Activated CD8-positive, alpha-beta T cell treated with anti-CD3 and anti-CD28 coated beads for 36 hours (primary cell): Measurements from ENCODE around the gene CCER1. TPM values are rescaled to one million over a fixed set of nuclear protein-coding genes. Genes with fewer than 3 reads are reported as not detected.

ENCODE experiments used
- ATAC-seq: fragments of 200-7000 bp; cut with Tn5 transposase; one replicate; pipeline ENCODE4 v1.10.0; 2021; ENCODE audit warnings: mild to moderate bottlenecking, moderate library complexity
- CTCF ChIA-PET: fragments of 350-600 bp; sonication (Branson Sonifier 250); formaldehyde crosslinking; loops from one replicate; lab custom pipeline; 2021; ENCODE audit warnings: antibody characterized with exemption; lab: Charles Lee
- POLR2A ChIA-PET: fragments of 350-600 bp; sonication (Branson Sonifier 250); formaldehyde crosslinking; loops from one replicate; lab custom pipeline; 2021; ENCODE audit warnings: antibody characterized with exemption; lab: Charles Lee
- DNase-seq: peaks from one replicate; pipeline ENCODE4 v3.0.0-alpha.2; 2020
- H3K27ac Mint-ChIP-seq: one replicate; pipeline ENCODE4 v1.8.0; 2021; ENCODE audit warnings: mild to moderate bottlenecking, mixed read lengths
- H3K27me3 Mint-ChIP-seq: one replicate; pipeline ENCODE4 v1.8.0; 2021; ENCODE audit warnings: mixed read lengths
- H3K36me3 Mint-ChIP-seq: one replicate; pipeline ENCODE4 v1.8.0; 2021; ENCODE audit warnings: low read depth, mixed read lengths
- H3K4me1 Mint-ChIP-seq: one replicate; pipeline ENCODE4 v1.8.0; 2021; ENCODE audit warnings: low read depth, mixed read lengths
- H3K4me3 Mint-ChIP-seq: one replicate; pipeline ENCODE4 v1.8.0; 2021; ENCODE audit warnings: mild to moderate bottlenecking, moderate library complexity, mixed read lengths
- H3K9me3 Mint-ChIP-seq: one replicate; pipeline ENCODE4 v1.8.0; 2021; ENCODE audit warnings: mixed read lengths
- intact Hi-C: fragments of 100-400 bp; cut with micrococcal nuclease; formaldehyde crosslinking; loops from one replicate; pipeline ENCODE4 v1.10.0; 2022
- total RNA-seq, 2 experiments: library from RNA; stranded (reverse); gene quantifications; one replicate each; pipeline ENCODE4 v1.2.3, GENCODE V29; 2021
- TF ChIP-seq, protein P1 (sequence below): fragments of 200-600 bp; IDR thresholded peaks from one replicate; pipeline ENCODE4 v1.8.0; 2022; ENCODE audit warnings: antibody characterized with exemption, mild to moderate bottlenecking

CCER1 gene
- total RNA-seq, 2 experiments from 2014 or later = not detected

DNA sequence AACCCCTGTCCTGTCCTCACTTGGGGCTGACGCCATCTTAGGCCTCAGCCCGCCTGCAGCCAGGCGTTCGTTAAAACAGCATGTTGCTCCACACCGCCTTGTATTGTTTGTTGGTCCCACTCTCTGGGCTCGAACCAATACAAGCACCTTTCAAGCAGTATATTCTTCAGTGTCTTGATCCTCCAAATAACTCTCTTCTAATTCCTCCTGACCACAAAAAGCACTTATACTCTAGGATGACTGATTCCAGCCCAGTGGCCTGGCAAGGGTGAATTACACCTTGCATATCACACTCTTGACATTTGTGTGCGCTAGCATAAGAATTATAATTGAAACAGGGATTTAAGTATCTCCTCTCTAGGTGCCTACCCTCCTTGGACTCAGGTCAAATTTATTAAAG lies 7.1 kb downstream of the CCER1 start:
- DNase-seq (no peak), ATAC-seq (no peak)
- POLR2A ChIA-PET = no interaction called here
- CTCF ChIA-PET = interaction anchor here (1.6 kb wide), 1 partner anchor 12 kb away, joined by 3 read pairs; no protein-coding TSS in a partner anchor
- no peak overlapping the region for H3K4me3 Mint-ChIP-seq
- no peaks in the 10 kb centered on the region for H3K4me1 Mint-ChIP-seq
- no peaks in the 10 kb centered on the region for H3K9me3 Mint-ChIP-seq
- H3K27me3 Mint-ChIP-seq = no peaks in the 10 kb centered on the region
- no peaks in the 10 kb centered on the region for H3K36me3 Mint-ChIP-seq
- TF ChIP-seq, protein P1, sequence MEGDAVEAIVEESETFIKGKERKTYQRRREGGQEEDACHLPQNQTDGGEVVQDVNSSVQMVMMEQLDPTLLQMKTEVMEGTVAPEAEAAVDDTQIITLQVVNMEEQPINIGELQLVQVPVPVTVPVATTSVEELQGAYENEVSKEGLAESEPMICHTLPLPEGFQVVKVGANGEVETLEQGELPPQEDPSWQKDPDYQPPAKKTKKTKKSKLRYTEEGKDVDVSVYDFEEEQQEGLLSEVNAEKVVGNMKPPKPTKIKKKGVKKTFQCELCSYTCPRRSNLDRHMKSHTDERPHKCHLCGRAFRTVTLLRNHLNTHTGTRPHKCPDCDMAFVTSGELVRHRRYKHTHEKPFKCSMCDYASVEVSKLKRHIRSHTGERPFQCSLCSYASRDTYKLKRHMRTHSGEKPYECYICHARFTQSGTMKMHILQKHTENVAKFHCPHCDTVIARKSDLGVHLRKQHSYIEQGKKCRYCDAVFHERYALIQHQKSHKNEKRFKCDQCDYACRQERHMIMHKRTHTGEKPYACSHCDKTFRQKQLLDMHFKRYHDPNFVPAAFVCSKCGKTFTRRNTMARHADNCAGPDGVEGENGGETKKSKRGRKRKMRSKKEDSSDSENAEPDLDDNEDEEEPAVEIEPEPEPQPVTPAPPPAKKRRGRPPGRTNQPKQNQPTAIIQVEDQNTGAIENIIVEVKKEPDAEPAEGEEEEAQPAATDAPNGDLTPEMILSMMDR = no peak
- intact Hi-C loops = no loop called here
- no peak overlapping the region for H3K27ac Mint-ChIP-seq

DNA sequence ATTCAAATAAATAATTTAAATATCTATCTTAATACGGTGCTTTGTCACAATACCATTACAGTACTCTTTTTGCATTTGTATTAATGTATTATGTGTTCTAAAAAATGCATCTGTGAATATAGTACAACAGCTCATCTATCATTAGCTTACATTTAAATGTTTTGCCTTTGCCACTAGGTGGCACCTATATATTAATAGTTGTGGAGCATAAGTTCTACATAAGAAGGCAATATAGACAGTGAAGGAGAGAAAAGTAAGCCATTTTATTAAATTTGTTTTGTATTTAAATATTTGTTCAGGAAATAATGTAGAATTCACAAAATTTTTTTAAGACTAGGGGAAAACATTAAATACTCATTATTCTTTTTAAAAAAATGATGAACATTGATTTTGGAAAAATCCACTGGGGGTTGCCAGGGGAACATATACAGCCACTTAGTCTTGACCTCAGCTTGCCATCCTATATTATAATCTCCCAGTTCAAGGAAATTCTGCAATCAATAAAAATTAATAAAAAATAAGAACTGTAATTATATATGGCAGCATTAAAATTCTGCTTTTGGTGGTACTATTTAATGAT lies 9.8 kb downstream of the CCER1 start:
- ATAC-seq (no peak), DNase-seq (no peak)
- TF ChIP-seq, protein P1 = peak; percentile 68
- H3K27me3 Mint-ChIP-seq = no peaks in the 10 kb centered on the region
- H3K9me3 Mint-ChIP-seq = no peaks in the 10 kb centered on the region
- intact Hi-C loops = no loop called here
- CTCF ChIA-PET = interaction anchor here (0.6 to 1.6 kb wide), 7 partner anchors 8 to 1631 kb away, joined by 3 to 5 read pairs (median 3); no protein-coding TSS in a partner anchor
- POLR2A ChIA-PET = no interaction called here
- no peak overlapping the region for H3K4me3 Mint-ChIP-seq
- no peaks in the 10 kb centered on the region for H3K36me3 Mint-ChIP-seq
- H3K27ac Mint-ChIP-seq = no peak overlapping the region
- no peaks in the 10 kb centered on the region for H3K4me1 Mint-ChIP-seq

DNA sequence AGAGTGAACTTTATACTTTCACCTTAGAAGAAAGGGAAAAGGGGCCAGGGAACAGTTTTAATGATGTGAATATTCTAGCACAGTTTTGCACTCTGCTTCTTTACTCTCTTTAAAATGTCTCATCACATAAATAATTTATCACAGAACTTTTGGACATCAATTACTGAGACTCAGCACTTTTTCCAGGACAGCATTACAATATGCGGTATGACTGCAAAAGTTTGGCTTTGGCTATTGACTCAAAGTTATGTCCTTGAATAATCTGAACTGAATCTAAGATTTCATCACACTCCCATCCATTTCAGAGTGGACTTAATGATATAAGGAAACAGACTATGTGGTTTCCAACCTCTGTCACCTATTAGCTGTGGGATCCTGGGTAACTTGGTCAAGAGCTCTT lies 11.7 kb downstream of the CCER1 start:
- H3K9me3 Mint-ChIP-seq = no peaks in the 10 kb centered on the region
- POLR2A ChIA-PET = no interaction called here
- no peaks in the 10 kb centered on the region for H3K36me3 Mint-ChIP-seq
- ATAC-seq (no peak), DNase-seq (no peak)
- peaks cover 6% of the 10 kb centered on the region for H3K27me3 Mint-ChIP-seq
- TF ChIP-seq, protein P1 = no peak
- CTCF ChIA-PET = interaction anchor here (0.9 kb wide), 1 partner anchor 9 kb away, joined by 4 read pairs; no protein-coding TSS in a partner anchor
- H3K4me1 Mint-ChIP-seq = no peaks in the 10 kb centered on the region
- no peak overlapping the region for H3K27ac Mint-ChIP-seq
- no peak overlapping the region for H3K4me3 Mint-ChIP-seq
- intact Hi-C loops = no loop called here

DNA sequence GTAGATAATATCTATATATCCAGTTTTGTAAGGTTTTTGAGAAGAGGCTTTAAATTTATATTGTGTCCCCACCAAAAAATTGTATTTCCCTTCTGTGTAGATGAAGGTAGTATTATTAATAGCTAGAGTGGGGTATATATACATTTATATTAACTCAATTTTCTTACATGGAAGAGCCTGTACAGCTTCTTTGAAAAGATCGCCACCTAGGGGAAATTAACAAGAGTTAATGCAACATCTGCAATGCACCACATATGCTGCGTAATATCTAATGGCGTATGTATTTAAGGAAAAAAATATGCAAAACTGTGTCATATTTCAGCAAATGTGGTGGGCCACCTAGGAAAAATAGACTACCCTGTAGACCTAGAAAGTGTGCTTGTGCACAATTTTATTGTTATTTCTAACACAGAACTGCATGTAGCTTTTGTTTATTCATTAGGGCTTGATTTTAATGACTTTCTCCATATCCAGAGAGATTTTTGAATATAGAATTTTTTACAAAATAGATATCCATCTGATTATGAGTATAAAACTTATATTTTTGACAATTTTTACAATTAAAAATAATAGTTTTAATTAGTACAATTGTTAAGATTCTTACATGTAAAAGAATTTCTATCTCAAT lies 14.0 kb downstream of the CCER1 start:
- H3K36me3 Mint-ChIP-seq = no peaks in the 10 kb centered on the region
- intact Hi-C loops = no loop called here

More for the DNA sequence above, 14.0 kb downstream of the CCER1 start:
- TF ChIP-seq, protein P1 = peak; percentile 56
- ChIA-PET POLR2A (no interaction called here), CTCF (interaction anchor here (0.5 to 2.0 kb wide), 11 partner anchors 12 to 1412 kb away, joined by 3 to 6 read pairs (median 3); no protein-coding TSS in a partner anchor)
- no peak overlapping the region for H3K27ac Mint-ChIP-seq
- no peak for ATAC-seq
- H3K9me3 Mint-ChIP-seq = no peaks in the 10 kb centered on the region
- no peaks in the 10 kb centered on the region for H3K4me1 Mint-ChIP-seq
- DNase-seq = no peak
- peaks cover 9% of the 10 kb centered on the region for H3K27me3 Mint-ChIP-seq
- no peak overlapping the region for H3K4me3 Mint-ChIP-seq
